Measurements from ENCODE around the gene PHLPP1. TPM values are rescaled to one million over a fixed set of nuclear protein-coding genes. Genes with fewer than 3 reads are reported as not detected.

The PHLPP1 gene
- total RNA-seq, 2 donors from 2014 or later, result 12.1 to 13.7 TPM

DNA sequence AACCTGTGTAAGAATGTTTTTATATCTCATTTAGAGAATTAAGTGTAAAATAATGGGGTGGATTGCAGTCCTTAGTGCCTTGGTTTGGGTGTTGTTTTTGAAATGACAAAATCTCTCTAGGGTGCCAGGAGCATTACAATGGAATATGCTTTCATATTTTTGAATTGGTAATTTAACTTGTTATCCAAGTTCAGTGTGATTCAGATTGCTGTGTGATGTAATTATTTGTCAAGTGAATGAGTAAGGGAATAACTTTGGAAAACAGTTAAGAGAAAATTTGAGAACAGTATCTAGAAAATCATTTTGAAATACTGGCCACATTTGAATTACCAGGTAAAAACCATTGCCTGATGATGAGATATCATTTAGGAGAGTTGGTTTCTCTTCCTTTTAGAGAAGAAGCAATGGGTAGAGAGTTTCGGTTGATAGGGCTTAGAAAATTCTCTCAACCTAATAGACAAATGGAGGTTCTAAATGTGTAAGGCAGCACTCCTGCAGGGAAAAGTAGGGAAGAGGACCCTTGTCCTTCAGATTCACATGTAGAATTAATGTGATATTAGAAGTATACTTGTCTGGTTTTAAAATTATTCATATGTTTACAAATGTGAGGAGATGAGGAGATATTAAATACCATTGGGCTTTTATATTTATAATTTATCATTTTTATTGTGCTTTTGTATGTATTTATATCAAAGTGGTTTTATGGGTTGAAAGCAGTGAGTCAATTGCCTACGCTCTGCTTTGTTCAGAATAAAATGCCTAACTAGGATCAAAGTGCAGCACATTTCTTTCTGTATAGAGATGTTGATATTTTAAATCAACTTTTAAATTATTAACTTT lies 124.8 kb downstream of the PHLPP1 start:
- Mint-ChIP-seq H3K9me3 (no peaks in the 10 kb centered on the region), H3K27me3 (no peaks in the 10 kb centered on the region), H3K4me3 (no peak overlapping the region), H3K36me3 (ENCODE audit: low read depth) (no peaks in the 10 kb centered on the region), H3K4me1 (peaks cover 18% of the 10 kb centered on the region), H3K27ac (no peak overlapping the region)
- ATAC-seq (replicated peaks), result no peak

DNA sequence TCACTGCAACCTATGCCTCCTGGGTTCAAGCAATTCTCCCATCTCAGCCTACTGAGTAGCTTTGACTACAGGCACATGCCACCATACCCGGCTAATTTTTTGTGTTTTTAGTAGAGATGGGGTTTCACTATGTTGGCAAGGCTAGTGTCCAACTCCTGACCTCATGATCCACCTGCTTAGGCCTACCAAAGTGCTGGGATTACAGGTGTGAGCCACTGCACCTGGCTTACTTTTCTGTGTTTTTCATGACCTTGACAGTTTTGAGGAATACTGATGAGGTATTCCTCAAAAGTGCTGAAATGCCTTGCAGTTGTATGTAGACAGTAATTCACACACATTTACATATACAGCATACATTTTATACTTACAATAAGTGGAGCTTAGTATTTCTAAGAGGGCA lies 126.1 kb downstream of the PHLPP1 start:
- Mint-ChIP-seq H3K36me3 (ENCODE audit: low read depth) (no peaks in the 10 kb centered on the region), H3K9me3 (no peaks in the 10 kb centered on the region), H3K27ac (no peak overlapping the region), H3K4me1 (peaks cover 29% of the 10 kb centered on the region), H3K4me3 (no peak overlapping the region), H3K27me3 (no peaks in the 10 kb centered on the region)
- ATAC-seq (replicated peaks), result no peak

DNA sequence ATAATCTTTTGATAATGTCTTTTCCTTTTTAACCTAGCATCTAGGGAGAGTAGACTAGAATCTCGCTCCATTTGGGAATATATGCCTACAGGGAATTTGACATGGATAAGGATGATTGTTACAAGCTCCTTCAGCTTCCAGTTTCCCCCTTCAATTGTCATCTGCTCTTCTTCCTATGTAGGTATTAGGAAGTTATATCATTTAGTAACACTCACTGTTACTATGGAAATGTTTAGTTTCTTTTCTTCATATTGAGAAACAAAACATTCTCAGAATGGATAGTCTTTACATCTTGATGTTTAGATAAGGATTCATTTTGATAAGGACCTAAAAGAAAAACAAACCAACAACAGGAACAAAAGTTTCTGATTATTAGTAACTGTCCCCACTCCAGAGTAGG lies 127.6 kb downstream of the PHLPP1 start:
- Mint-ChIP-seq H3K9me3 (no peaks in the 10 kb centered on the region), H3K4me3 (no peak overlapping the region), H3K36me3 (ENCODE audit: low read depth) (no peaks in the 10 kb centered on the region), H3K27ac (peak overlapping the region; percentile 68), H3K27me3 (no peaks in the 10 kb centered on the region), H3K4me1 (peaks cover 30% of the 10 kb centered on the region)
- ATAC-seq (replicated peaks), result peak; percentile 8

DNA sequence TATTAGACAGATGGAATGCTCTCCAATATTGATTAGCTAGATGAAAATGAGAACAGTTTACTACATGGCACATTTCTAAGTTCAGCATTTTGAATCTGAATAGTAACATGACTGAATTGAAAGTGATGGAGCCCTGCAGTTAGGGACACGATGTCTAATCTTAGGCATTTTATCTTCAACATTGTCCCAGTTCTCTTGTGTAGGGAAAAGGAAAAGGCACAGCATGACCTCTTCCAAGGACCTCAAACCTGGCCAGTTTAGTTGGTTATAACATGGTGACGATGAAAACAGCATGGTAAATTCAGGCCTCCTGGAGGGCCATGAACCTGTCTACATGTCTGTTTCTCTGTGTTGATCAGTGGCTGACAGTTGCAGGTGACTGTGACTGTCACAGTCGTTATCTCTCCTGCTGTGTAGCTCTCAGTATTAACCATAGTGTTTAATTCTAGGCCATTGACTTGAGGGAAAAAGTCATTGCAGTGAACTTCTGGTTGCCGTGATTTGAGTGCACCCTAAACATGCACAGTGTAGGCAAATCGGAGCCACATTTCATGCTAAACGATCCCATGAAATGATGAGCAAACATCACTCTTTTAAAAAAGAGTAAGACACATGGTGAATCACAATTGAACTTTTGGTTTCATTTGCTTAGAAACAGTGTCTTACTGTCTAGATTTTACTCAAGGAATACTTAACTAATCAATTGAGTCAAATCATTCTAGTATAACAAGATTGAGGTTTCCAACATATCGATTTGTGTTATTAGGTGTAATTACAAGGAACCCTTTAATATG lies 129.7 kb downstream of the PHLPP1 start:
- Mint-ChIP-seq H3K4me1 (peaks cover 30% of the 10 kb centered on the region), H3K9me3 (no peaks in the 10 kb centered on the region), H3K27ac (peak overlapping the region; percentile 92), H3K36me3 (ENCODE audit: low read depth) (no peaks in the 10 kb centered on the region), H3K27me3 (no peaks in the 10 kb centered on the region), H3K4me3 (peak overlapping the region; percentile 69)
- peak; percentile 93 for ATAC-seq (replicated peaks)

DNA sequence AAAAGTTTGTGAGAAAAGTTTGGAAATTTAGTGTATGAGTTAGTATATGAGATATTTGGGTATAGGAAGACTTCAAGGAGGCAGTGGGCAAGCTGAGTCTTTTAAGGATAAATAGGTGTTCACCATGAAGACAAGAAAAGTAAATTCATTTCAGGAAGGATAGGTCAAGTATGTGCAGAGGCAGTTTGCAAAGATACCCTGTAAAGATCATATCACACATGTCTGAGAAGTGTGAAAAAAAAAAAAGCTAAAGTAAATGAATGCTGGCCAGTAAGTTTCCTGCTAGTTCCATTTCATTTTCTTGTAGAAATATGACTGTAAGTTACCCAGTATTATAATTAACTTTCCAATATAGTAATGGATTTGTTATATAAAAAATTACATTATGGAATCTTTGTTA lies 131.0 kb downstream of the PHLPP1 start:
- Mint-ChIP-seq H3K27ac (peak overlapping the region; percentile 92), H3K4me1 (peaks cover 30% of the 10 kb centered on the region), H3K9me3 (no peaks in the 10 kb centered on the region), H3K27me3 (no peaks in the 10 kb centered on the region), H3K36me3 (ENCODE audit: low read depth) (no peaks in the 10 kb centered on the region), H3K4me3 (peak overlapping the region; percentile 69)
- no peak for ATAC-seq (replicated peaks)

DNA sequence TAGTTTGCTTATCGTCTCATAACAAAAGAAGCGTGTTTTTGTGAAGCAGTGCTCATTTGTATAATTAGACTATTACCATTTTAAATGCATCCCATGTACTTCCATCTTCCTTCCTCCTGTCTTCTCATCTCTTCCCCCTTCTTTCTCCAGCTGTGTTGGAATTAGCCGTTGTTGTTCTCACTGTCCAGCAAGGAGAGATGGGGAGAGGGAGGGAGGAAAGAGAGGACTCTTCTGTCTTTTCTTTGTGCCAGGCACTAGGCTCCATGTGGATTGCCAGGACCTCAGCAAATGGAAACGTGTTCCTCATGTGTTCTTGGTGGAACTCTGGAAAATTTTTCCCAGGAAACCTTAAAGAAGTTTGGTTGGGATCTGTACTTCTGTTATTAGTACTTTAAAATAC lies 131.7 kb downstream of the PHLPP1 start:
- H3K36me3 Mint-ChIP-seq (ENCODE audit: low read depth), result no peaks in the 10 kb centered on the region
- H3K4me3 Mint-ChIP-seq, result no peak overlapping the region
- H3K27ac Mint-ChIP-seq, result no peak overlapping the region
- H3K9me3 Mint-ChIP-seq, result no peaks in the 10 kb centered on the region
- H3K27me3 Mint-ChIP-seq, result no peaks in the 10 kb centered on the region
- peaks cover 30% of the 10 kb centered on the region for H3K4me1 Mint-ChIP-seq
- no peak for ATAC-seq (replicated peaks)

DNA sequence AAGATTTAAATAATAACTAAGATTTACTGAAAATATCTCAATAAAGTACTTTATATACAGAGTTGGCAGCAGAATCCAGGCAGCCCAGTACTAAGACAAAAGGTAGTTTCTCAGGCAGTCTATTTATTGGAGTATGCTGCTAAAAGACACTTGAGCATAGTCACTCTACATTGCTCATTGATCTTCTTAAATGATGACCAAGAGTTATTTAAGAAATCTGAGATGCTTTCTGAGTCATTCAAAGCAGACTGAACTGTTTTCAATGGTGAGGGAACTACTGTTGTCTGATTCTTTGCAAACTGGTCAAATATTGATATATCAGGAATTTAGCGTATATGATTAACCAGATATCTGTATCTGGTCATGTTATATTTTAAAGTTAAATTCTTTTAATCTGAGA lies 133.6 kb downstream of the PHLPP1 start:
- Mint-ChIP-seq H3K4me3 (no peak overlapping the region), H3K27me3 (no peaks in the 10 kb centered on the region), H3K36me3 (ENCODE audit: low read depth) (no peaks in the 10 kb centered on the region), H3K4me1 (peaks cover 19% of the 10 kb centered on the region), H3K27ac (no peak overlapping the region), H3K9me3 (no peaks in the 10 kb centered on the region)
- ATAC-seq (replicated peaks), result no peak

DNA sequence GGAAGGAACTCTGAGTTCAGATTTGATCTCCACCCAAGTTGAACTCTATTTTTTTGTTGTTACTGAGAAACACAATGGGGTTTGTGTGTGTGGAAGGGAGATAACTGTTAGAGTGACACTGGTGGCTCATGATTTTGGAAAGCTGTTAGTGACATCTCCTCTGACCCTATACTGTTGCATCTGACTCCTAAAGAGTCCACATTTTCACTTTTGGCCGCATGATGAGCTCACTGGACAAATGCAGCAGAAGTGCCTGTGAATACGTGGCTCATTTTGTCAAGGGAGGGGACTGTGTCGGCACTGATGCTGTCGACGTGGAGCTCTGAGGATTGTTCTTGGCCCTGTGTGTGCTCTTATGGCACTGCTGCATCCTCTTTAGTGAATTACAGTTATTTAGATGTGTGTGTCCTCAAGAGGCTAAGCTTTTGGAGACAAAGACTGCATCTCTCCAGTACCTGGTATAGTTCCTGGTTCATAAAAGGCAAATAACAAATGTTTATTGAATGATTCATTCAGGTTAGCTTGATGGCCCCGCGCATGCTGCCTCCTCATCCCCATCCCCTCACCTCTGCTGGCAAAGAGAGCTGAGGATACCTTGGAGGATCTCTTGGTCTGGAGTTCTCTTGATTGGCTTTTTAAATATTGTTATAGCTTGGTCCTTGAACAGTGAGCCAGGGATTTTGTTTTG lies 135.4 kb downstream of the PHLPP1 start:
- H3K9me3 Mint-ChIP-seq, result no peaks in the 10 kb centered on the region
- H3K27ac Mint-ChIP-seq, result no peak overlapping the region
- no peaks in the 10 kb centered on the region for H3K36me3 Mint-ChIP-seq (ENCODE audit: low read depth)
- peaks cover 5% of the 10 kb centered on the region for H3K4me1 Mint-ChIP-seq
- no peak for ATAC-seq (replicated peaks)
- no peak overlapping the region for H3K4me3 Mint-ChIP-seq
- H3K27me3 Mint-ChIP-seq, result no peaks in the 10 kb centered on the region

DNA sequence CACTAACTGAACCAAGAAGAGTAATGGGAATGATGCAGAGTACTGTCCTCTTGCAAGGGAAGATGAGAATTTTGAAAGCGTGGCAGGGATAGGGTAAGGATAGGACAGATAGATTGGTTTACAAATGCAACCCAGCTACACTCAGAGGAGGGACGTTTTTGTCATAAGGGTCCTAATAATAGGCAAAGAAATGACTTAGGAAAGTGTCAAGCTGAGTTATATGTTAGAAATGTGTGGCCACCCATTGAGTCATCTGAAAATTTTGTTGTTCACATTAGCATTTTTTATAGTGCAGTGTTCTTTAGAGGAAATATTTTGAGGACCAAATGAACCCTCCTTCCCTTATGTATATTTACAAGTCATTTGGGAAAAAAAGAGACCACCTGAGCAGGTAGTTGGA lies 137.5 kb downstream of the PHLPP1 start:
- Mint-ChIP-seq H3K4me1 (peaks cover 5% of the 10 kb centered on the region), H3K27me3 (no peaks in the 10 kb centered on the region), H3K4me3 (no peak overlapping the region), H3K36me3 (ENCODE audit: low read depth) (no peaks in the 10 kb centered on the region), H3K9me3 (no peaks in the 10 kb centered on the region), H3K27ac (no peak overlapping the region)
- ATAC-seq (replicated peaks), result no peak

DNA sequence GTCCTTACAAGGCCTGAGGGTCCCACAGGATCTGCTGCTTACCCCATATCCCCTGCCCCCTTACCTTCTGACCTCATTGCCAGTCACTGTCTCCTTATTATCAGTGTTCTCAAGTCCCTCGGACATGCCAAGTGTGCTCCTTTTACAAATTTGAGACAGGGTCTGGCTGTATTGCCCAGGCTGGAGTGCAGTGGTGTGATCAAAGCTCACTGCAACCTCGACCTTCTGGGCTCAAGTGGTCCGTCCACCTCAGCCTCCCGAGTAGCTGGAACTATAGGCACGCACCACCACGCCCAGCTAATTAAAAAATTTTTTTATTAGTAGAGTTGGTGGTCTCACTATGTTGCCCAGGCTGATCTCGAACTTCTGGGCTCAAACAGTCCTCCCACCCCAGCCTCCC lies 141.0 kb downstream of the PHLPP1 start:
- no peak overlapping the region for H3K4me3 Mint-ChIP-seq
- H3K27me3 Mint-ChIP-seq, result no peaks in the 10 kb centered on the region
- H3K9me3 Mint-ChIP-seq, result no peaks in the 10 kb centered on the region
- H3K4me1 Mint-ChIP-seq, result peaks cover 5% of the 10 kb centered on the region
- no peak for ATAC-seq (replicated peaks)
- no peak overlapping the region for H3K27ac Mint-ChIP-seq
- no peaks in the 10 kb centered on the region for H3K36me3 Mint-ChIP-seq (ENCODE audit: low read depth)

DNA sequence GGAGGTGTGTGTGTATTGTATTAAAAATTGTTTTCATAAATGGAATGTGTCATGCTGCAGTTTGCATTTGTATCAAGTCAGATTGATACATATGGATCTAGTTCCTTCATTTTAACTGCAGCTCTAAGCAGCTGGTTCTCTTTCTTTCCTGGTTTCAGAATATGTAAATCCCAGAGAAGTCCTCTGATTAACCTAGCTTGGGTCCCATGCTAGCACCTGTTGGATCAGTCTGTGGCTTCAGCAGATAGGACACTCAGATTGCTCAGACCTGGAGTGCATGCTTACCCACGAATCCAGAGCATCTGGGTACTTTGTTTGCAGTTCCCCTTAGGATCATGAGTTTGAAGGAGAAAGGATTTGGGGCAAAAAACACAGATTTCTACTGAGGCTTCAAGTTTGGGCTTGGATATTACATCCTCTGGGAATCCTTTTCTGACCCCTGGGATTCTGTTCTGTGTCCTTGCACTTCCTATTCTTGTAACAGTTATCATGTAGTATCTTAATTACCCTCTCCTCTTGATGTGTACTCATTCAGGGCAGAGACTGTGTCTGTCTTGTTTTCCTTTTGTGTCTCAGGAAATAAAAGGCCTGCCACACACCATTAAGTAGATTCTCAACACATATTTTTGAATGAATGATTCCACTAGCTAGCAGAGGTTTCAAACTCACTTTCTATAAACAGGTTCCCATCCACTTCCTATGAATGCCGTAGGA lies 142.1 kb downstream of the PHLPP1 start:
- Mint-ChIP-seq H3K36me3 (ENCODE audit: low read depth) (no peaks in the 10 kb centered on the region), H3K27ac (no peak overlapping the region), H3K9me3 (no peaks in the 10 kb centered on the region), H3K27me3 (no peaks in the 10 kb centered on the region), H3K4me1 (peaks cover 5% of the 10 kb centered on the region), H3K4me3 (no peak overlapping the region)
- no peak for ATAC-seq (replicated peaks)

DNA sequence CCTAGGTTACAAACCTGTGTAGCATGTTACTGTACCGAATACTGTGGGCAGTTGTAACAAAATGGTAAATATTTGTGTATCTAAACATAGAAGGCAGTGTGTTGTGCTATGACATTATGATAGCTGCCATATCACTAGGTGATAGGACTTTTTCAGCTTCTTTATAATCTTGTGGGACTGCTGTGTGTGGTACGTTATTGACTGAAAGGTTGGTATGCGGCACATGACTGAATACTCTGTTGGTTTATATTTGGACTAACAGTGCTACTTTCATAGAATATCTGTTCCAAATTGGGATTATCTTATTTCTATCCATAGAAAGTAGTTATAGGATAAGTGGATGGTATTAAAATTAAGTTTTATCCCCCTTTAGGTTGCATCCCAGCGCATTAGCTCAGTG lies 144.7 kb downstream of the PHLPP1 start:
- H3K36me3 Mint-ChIP-seq (ENCODE audit: low read depth), result no peaks in the 10 kb centered on the region
- peaks cover 5% of the 10 kb centered on the region for H3K4me1 Mint-ChIP-seq
- no peaks in the 10 kb centered on the region for H3K9me3 Mint-ChIP-seq
- ATAC-seq (replicated peaks), result no peak
- no peak overlapping the region for H3K27ac Mint-ChIP-seq
- no peaks in the 10 kb centered on the region for H3K27me3 Mint-ChIP-seq
- H3K4me3 Mint-ChIP-seq, result no peak overlapping the region

DNA sequence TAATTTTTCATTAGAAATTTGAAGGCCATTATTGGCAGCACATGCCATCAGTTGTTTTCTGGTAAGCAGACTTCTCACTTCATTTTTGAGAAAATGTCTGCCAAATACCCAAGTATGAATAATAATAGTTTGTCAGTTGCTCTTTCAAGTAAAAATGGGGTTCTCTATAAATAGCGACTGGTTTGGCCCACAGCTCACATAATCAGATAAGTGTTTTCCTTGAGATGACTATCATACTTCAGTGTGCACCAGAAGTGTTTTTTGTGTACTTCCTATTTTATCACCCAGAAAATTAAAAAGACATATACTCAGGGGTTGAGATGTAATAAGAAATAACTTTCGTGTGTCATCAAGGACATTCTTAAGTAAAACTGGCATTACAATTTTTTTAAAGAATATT lies 147.1 kb downstream of the PHLPP1 start:
- Mint-ChIP-seq H3K4me3 (no peak overlapping the region), H3K27me3 (no peaks in the 10 kb centered on the region), H3K36me3 (ENCODE audit: low read depth) (no peaks in the 10 kb centered on the region), H3K4me1 (no peaks in the 10 kb centered on the region), H3K27ac (no peak overlapping the region), H3K9me3 (no peaks in the 10 kb centered on the region)
- no peak for ATAC-seq (replicated peaks)

DNA sequence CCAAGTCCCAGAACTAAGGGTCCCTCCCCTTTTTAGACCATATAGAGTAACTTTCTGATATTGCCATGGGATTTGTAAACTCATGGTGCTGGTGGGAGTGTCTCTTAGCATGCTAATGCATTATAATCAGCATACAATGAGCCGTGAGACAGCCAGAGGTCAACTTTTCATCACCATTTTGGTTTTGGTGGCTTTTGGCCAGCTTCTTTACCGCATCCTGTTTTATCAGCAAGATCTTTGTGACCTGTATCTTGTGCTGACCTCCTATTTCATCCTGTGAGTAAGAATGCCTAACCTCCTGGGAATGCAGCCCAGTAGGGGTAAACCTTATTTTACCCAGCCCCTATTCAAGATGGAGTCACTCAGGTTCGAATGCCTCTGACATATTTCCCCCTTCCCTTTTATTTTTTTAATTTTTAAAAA lies 148.2 kb downstream of the PHLPP1 start:
- no peak overlapping the region for H3K27ac Mint-ChIP-seq
- no peaks in the 10 kb centered on the region for H3K9me3 Mint-ChIP-seq
- H3K27me3 Mint-ChIP-seq, result no peaks in the 10 kb centered on the region
- H3K4me3 Mint-ChIP-seq, result no peak overlapping the region
- no peak for ATAC-seq (replicated peaks)
- H3K4me1 Mint-ChIP-seq, result no peaks in the 10 kb centered on the region
- H3K36me3 Mint-ChIP-seq (ENCODE audit: low read depth), result no peaks in the 10 kb centered on the region

All from activated T-helper 17 cell treated with anti-CD3 and anti-CD28 coated beads, Interleukin-2, amount 50 U/mL, for 72 hours (primary cell).